Bone marrow (tissue), 2 donors: ENCODE results near the gene UBE2O.

ENCODE experiments used
- DNase-seq, 2 donors: peaks; one replicate each; lab custom pipeline; 2025; lab: John Stamatoyannopoulos, UW

The UBE2O gene

GRCh38 chr17:76452660-76453430, at the start of gene UBE2O:
UBE2O (minus strand) TSS chr17:76453152; CDS start chr17:76453141, 11 bp downstream.
- peak; percentile 66 to 75 for DNase-seq

- DNase-seq = no peak
Measured at GRCh38 chr17:76501827-76502307, 48.9 kb upstream of the UBE2O start.

GRCh38 chr17:76501018-76501826, 48.3 kb upstream of the UBE2O start, which contains the start of gene RHBDF2:
RHBDF2 (minus strand) TSS chr17:76501423; CDS start chr17:76481524, 19,899 bp downstream.
- peak; percentile 47 to 88 for DNase-seq

DNA sequence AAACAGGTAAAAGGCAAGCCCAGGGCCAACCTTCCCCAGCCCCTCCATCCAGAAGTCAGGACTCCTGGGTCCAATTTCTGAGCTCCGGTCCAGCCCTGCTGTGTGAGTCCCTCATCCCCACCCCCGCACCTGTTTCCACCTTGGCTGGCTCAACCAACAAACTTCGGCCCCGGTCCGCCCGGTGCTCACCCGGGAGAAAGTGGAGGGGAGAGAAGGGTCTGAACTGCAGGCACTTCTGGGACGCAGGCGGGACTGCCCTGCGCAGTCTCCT, 47.7 kb upstream of the UBE2O start:
- no peak for DNase-seq

DNA sequence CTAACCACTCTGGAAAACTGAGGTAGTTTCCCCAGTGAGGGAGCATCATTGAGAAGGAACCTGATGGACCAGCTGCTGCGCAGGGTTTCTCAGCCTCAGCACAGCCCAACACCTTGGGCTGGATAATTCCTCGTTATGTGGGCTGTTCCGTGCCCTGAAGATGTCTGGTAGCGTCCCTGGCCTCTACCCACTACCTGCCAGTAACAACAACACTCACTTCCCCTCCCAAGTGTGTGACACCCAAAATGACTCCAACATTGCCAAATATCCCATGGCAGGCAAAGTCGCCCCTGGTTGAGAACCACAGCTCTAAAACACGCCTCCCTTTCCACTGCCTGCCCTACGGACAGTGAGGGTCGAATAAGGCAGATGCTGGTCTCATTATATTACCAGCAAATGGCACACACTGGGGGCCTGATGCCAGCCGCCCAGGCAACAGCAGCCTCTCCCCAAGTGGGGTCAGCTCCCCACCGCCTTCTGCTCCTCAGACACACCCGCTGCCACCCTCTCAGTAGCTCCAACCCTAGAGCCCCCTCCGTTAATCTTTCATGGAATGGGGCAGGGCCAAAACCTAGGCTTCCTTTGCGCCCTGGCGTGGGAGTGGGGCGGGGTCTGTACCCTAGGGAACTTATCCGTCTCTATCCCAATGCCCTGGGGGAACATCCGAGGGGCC, 47.3 kb upstream of the UBE2O start:
- DNase-seq = peak in 1 of 2 donors; percentile 7

GRCh38 chr17:76499267-76499667, 46.3 kb upstream of the UBE2O start:
- no peak for DNase-seq

DNA sequence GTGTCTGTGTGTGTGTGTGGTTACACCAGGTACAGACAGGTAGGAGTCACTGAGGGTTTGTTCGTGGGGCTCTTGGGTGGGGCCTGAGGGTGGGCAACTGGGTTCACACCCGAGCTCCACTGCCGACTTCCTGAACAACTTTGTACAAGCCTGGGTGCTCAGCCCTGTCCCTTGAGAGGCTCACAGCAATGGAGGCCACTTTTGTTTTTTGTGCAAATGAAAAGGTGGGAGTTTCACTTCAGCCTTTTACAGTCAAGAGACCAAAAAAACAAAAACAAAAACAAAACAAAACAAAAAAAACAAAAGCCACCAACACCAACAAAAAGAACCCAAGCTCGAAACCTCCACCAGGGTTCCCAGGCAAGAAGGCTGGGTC, 45.9 kb upstream of the UBE2O start:
- DNase-seq = no peak

DNA sequence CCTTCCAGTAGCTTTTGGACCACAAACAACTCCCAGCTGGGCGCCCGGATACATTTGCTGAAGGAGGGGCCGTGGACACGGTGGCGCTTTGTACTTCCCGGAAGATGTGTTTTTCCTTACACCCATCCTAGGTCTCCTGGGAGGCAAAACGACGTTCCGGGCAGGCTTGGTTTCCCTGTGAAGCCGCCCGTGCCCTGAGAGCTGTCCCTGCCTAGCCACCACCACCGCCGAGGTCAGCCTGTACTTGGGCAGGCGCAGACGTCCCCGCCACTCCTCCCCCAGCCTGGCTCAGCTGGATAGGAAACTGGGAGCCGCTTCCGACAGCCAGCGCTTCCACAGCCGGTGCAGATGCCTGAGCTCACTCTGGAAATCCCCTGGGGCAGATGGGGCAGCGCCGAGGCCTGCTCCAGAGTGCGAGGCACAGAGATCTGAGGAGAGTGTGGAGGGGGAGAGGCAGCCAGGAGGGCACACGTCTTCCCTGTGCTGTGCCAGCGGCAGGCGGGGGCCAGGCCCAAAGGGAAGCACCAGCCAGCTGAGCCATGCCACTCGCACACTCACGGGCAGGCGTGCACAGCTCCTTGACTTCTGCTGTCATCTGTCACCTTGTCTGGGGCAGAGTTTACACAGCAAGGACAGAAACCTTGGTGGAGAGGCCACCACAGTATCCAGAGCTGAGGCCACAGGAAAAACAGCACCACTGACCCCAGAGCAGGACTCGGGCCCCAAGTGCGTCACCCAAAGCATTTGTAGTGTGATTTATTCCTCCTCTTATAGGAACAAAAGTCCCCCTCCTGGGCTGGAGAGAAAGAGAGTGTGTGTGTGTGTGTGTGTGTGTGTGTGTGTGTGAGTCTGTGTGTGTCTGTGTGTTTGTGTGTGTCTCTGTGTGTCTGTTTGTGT, 45.3 kb upstream of the UBE2O start:
- no peak for DNase-seq

DNA sequence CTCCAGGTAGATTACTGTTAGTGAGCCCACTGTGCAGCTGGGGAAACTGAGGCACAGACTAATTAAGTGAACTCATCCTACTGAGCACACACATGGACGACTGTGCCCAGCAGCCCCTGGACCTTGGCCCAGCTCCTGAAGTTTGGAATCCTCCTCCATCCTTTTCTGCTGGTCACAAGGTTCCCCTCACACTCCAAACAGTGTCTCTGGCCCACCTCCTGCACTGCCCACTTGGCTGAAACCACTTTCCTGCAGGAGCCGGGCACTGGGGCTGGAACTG, 44.7 kb upstream of the UBE2O start:
- DNase-seq = no peak

GRCh38 chr17:76496464-76496863, 43.5 kb upstream of the UBE2O start:
- DNase-seq = no peak

GRCh38 chr17:76495663-76496400, 42.9 kb upstream of the UBE2O start:
- no peak for DNase-seq

GRCh38 chr17:76493505-76494167, 40.7 kb upstream of the UBE2O start:
- peak in 1 of 2 donors; percentile 51 for DNase-seq

DNA sequence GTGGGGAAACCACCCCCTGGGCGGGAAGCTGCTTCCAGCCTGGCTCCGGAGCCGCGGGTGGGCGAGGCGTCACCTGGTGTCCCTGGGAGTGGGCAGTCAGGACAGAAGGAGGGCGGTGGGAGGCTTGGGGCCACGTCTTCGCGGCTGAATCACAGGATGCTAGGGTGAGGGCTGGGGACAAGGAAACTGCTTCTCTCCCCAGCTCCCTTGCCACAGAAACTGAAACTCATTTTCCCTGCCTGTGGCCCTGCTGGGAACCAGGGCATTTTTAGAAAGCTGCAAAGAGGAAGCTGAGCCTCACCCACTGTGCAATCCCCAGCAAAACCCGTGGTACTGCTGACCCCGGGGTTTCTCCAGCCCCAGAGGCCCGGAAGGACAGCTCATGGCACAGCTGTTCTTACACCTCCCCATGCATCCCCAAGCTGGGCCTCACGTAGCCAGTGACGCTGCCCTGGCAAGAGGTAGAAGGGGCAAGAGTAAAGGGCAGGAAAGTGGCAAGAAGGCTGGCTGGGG, 40.1 kb upstream of the UBE2O start:
- DNase-seq = peak; percentile 68 to 90

DNA sequence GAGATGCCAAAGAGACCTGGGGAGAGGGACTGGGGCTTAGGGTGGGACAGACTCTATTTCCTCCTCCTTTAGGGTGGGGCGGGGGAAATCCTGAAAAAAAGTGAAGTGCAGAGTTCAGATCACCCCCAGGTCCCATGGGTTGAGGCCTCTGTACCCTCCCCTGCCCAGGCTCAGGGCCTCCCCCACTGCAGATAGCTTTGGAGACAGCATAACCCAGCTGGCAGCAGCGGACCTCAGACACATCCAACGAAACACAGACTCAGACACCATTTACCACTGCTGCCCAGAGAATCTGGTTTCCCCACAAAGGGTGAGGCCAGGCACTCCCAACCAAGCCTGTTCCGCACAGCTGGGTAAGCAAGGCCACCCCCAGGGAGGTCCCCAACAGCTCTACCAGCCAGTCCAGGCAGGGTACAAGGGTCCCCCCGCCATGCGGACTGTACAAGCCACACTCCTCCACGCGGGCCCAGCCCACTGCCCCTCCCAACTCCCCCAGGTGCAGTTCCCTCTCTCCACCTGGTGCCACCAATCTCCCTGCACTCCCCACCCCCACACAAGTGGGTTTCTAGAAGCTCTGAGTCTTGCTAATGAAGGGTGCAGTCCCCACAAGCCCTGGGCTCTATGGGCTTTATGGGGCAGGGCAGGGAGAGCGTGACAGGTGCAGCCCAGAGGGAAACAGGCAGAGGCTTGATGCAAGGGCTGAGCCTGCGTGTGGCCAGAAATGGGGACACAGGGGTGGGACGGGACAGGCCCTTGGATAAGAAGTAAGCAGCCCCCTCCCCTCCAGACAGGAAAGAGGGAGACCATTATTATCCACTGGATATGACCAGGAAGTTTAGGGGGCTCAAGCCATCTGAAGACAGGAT, 39.4 kb upstream of the UBE2O start:
- peak in 1 of 2 donors; percentile 49 for DNase-seq

- no peak for DNase-seq
Measured at GRCh38 chr17:76491271-76492122, 38.5 kb upstream of the UBE2O start.

DNA sequence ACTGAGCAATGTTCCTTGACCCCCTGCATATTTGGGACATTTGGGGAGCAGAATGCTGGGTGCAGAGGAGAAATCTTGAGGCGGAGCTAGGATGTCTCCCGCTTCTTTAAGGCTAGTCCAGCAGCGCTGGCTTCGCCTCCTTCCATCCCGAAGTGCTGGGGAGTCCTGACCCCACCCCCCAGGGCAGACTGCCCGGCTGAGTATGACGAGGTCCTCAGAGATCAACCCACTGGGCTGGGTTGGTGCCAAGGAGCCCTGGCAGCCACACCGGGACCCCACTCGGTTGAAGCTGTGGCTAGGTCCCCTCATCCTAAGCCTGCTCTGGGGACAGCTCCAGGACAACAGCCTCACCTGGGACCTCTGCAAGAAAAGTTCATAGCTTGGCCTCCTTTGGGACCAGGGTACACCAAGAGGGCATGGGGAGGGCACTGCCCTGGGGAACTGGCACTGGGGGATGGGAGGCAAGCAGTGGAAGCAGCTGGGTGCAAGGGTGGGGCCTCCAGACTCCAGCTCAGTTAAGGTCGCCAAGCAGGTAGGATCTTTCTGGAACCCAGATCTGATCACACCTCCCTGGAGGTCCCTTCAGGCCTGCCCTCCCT, 37.3 kb upstream of the UBE2O start:
- DNase-seq = no peak

DNA sequence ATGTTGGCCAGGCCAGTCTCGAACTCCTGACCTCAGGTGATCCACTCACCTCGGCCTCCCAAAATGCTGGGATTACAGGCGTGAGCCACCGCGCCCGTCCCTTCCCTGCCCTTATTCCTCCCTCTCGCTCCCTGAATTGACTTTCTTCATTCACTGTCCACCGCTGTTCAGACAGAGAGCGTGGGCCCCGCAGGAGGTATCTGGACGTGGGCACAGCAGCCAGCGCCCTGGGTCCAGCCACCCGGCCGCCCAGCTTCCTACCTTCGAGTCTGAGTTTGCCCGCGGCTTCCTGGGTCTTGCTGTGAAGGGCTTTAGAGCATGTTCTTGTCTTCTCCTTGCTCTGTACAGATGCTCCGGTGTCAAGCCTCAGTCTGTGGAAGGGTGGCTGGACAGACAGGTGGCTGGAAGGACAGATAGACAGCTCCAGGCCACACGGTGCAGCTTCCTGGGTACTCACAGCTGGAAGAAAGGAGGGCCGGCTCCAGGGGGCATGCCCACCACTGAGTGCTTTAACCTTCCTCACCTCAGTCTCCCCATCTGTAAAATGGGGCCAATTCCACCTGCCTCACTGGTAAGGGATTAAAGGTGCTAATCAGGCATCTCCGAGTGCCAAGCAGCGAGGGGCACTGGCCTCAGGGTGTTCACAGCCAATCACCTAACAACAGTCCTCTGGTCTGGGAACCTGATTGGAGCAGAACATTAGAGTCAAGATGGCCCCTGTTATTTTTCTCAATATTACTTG, 34.7 kb upstream of the UBE2O start:
- DNase-seq = no peak
